ENCODE results near the gene PPEF1. TPM values are rescaled to one million over a fixed set of nuclear protein-coding genes. Genes with fewer than 3 reads are reported as not detected.

Gene PPEF1
- total RNA-seq, 1 donor from 2014 or later = 0.26 TPM

GRCh38 chrX:18769812-18770573, 62.5 kb downstream of the PPEF1 start:
- Mint-ChIP-seq H3K4me3 (no peak overlapping the region), H3K36me3 (no peaks in the 10 kb centered on the region), H3K9me3 (peaks cover 3% of the 10 kb centered on the region), H3K27ac (no peak overlapping the region), H3K27me3 (ENCODE audit: insufficient read depth, low read depth) (no peaks in the 10 kb centered on the region), H3K4me1 (no peaks in the 10 kb centered on the region)
- no peaks in the 10 kb centered on the region for H3K79me2 ChIP-seq (ENCODE audit: low read depth)
- H3K4me1 ChIP-seq = peaks cover 5% of the 10 kb centered on the region
- H3K9ac ChIP-seq = no peak overlapping the region
- no peak overlapping the region for H3K4me3 ChIP-seq
- no peaks in the 10 kb centered on the region for H3F3A ChIP-seq (ENCODE audit: low read depth)
- no peaks in the 10 kb centered on the region for H4K20me1 ChIP-seq (ENCODE audit: low read depth)
- peak; percentile 3 for DNase-seq (ENCODE audit: low spot score)
- TF ChIP-seq CTCF (IDR thresholded peaks at IDR 0.05) (peak; percentile 18), EZH2 (IDR thresholded peaks at IDR 0.05) (no peak)
- no peak overlapping the region for H3K27ac ChIP-seq
- no peaks in the 10 kb centered on the region for H3K27me3 ChIP-seq
- no peak overlapping the region for H2AFZ ChIP-seq (replicated peaks)
- no peaks in the 10 kb centered on the region for H3K36me3 ChIP-seq
- no peaks in the 10 kb centered on the region for H3K9me3 ChIP-seq (ENCODE audit: low read depth)
- no peak overlapping the region for H3K4me2 ChIP-seq

GRCh38 chrX:18789916-18790315, 82.5 kb downstream of the PPEF1 start:
- H3K27me3 ChIP-seq = peaks cover 4% of the 10 kb centered on the region
- H3K4me2 ChIP-seq = no peak overlapping the region
- H3K27me3 Mint-ChIP-seq (ENCODE audit: insufficient read depth, low read depth) = peaks cover 2% of the 10 kb centered on the region
- H3K4me3 Mint-ChIP-seq = no peak overlapping the region
- H3K36me3 Mint-ChIP-seq = no peaks in the 10 kb centered on the region
- DNase-seq (ENCODE audit: low spot score) = no peak
- H3K9me3 Mint-ChIP-seq = peaks cover 2% of the 10 kb centered on the region
- no peak overlapping the region for H3K9ac ChIP-seq
- H3F3A ChIP-seq (ENCODE audit: low read depth) = peaks cover 18% of the 10 kb centered on the region
- no peak overlapping the region for H3K27ac Mint-ChIP-seq
- H3K4me1 ChIP-seq = peaks cover 14% of the 10 kb centered on the region
- H4K20me1 ChIP-seq (ENCODE audit: low read depth) = no peaks in the 10 kb centered on the region
- H2AFZ ChIP-seq (replicated peaks) = no peak overlapping the region
- no peaks in the 10 kb centered on the region for H3K36me3 ChIP-seq
- no peak overlapping the region for H3K27ac ChIP-seq
- TF ChIP-seq EZH2 (IDR thresholded peaks at IDR 0.05) (no peak), CTCF (IDR thresholded peaks at IDR 0.05) (no peak), EZH2phosphoT487 (IDR thresholded peaks at IDR 0.05) (no peak)
- H3K4me1 Mint-ChIP-seq = peaks cover 12% of the 10 kb centered on the region
- H3K9me3 ChIP-seq (ENCODE audit: low read depth) = no peaks in the 10 kb centered on the region
- no peaks in the 10 kb centered on the region for H3K79me2 ChIP-seq (ENCODE audit: low read depth)
- H3K4me3 ChIP-seq = no peak overlapping the region

GRCh38 chrX:18792828-18793227, 85.4 kb downstream of the PPEF1 start:
- no peak for TF ChIP-seq EZH2phosphoT487 (IDR thresholded peaks at IDR 0.05)
- no peak for TF ChIP-seq EZH2 (IDR thresholded peaks at IDR 0.05)
- no peak for TF ChIP-seq CTCF (IDR thresholded peaks at IDR 0.05)
- Histone ChIP-seq H3F3A (ENCODE audit: low read depth) (peaks cover 18% of the 10 kb centered on the region), H3K79me2 (ENCODE audit: low read depth) (no peaks in the 10 kb centered on the region), H3K4me3 (no peak overlapping the region), H3K9me3 (ENCODE audit: low read depth) (no peaks in the 10 kb centered on the region), H3K4me2 (peak overlapping the region; percentile 31), H3K36me3 (no peaks in the 10 kb centered on the region), H3K9ac (no peak overlapping the region), H3K4me1 (peaks cover 14% of the 10 kb centered on the region), H4K20me1 (ENCODE audit: low read depth) (no peaks in the 10 kb centered on the region), H3K27me3 (peaks cover 10% of the 10 kb centered on the region), H3K27ac (no peak overlapping the region), H2AFZ (replicated peaks) (no peak overlapping the region)
- peaks cover 12% of the 10 kb centered on the region for H3K4me1 Mint-ChIP-seq
- no peaks in the 10 kb centered on the region for H3K9me3 Mint-ChIP-seq
- H3K27me3 Mint-ChIP-seq (ENCODE audit: insufficient read depth, low read depth) = no peaks in the 10 kb centered on the region
- H3K27ac Mint-ChIP-seq = no peak overlapping the region
- H3K36me3 Mint-ChIP-seq = no peaks in the 10 kb centered on the region
- DNase-seq (ENCODE audit: low spot score) = no peak
- no peak overlapping the region for H3K4me3 Mint-ChIP-seq

Measured in neural progenitor cell (in vitro differentiated cells).